HUDEP-2 (cell line): ENCODE results near the gene ASCC2.

Experiments
- DNase-seq, 76 experiments: peaks; one replicate each; lab custom pipeline; 2025; ENCODE audit not compliant: unreplicated experiment in 76 of 76; lab: John Stamatoyannopoulos, UW

Gene ASCC2

GRCh38 chr22:29820961-29821290 lies 17.1 kb downstream of the ASCC2 start:
- no peak for DNase-seq

GRCh38 chr22:29819501-29819900 lies 18.6 kb downstream of the ASCC2 start:
- DNase-seq = no peak

- no peak for DNase-seq
Measured at GRCh38 chr22:29817724-29818123, 20.4 kb downstream of the ASCC2 start.

GRCh38 chr22:29816980-29817379 lies 21.1 kb downstream of the ASCC2 start:
- DNase-seq = no peak

- DNase-seq = no peak
Measured at GRCh38 chr22:29816539-29816938, 21.5 kb downstream of the ASCC2 start.

GRCh38 chr22:29816128-29816527 lies 21.9 kb downstream of the ASCC2 start:
- DNase-seq = no peak

GRCh38 chr22:29815580-29815979 lies 22.5 kb downstream of the ASCC2 start:
- no peak for DNase-seq

- no peak for DNase-seq
Measured at GRCh38 chr22:29814003-29814402, 24.1 kb downstream of the ASCC2 start.

- DNase-seq = peak in 2 of 76 experiments; percentile 27 to 31
Measured at GRCh38 chr22:29813563-29813962, 24.5 kb downstream of the ASCC2 start.

- DNase-seq = no peak
Measured at GRCh38 chr22:29813126-29813525, 24.9 kb downstream of the ASCC2 start.

- no peak for DNase-seq
Measured at GRCh38 chr22:29811377-29811776, 26.7 kb downstream of the ASCC2 start.

- no peak for DNase-seq
Measured at GRCh38 chr22:29810216-29810615, 27.9 kb downstream of the ASCC2 start.

- DNase-seq = no peak
Measured at GRCh38 chr22:29806196-29806595, 31.9 kb downstream of the ASCC2 start.

- no peak for DNase-seq
Measured at GRCh38 chr22:29804985-29805384, 33.1 kb downstream of the ASCC2 start.

GRCh38 chr22:29803190-29803589 lies 34.9 kb downstream of the ASCC2 start:
- DNase-seq = no peak

GRCh38 chr22:29801796-29802195 lies 36.3 kb downstream of the ASCC2 start:
- no peak for DNase-seq

- DNase-seq = peak in 6 of 76 experiments; percentile 1 to 15 (median 6)
Measured at GRCh38 chr22:29801153-29801552, 36.9 kb downstream of the ASCC2 start.

- peak in 50 of 76 experiments; percentile 3 to 57 (median 28) for DNase-seq
Measured at GRCh38 chr22:29799217-29799680, 38.8 kb downstream of the ASCC2 start.

GRCh38 chr22:29798801-29799200 lies 39.3 kb downstream of the ASCC2 start:
- DNase-seq = no peak

- DNase-seq = no peak
Measured at GRCh38 chr22:29798318-29798717, 39.8 kb downstream of the ASCC2 start.

- DNase-seq = no peak
Measured at GRCh38 chr22:29797351-29797750, 40.7 kb downstream of the ASCC2 start.

- DNase-seq = no peak
Measured at GRCh38 chr22:29795663-29796062, 42.4 kb downstream of the ASCC2 start.

GRCh38 chr22:29793396-29793795 lies 44.7 kb downstream of the ASCC2 start:
- DNase-seq = no peak
